HCT116 (cell line): ENCODE results near the gene PPM1E. TPM values are rescaled to one million over a fixed set of nuclear protein-coding genes. Genes with fewer than 3 reads are reported as not detected.

Source experiments
- ATAC-seq: fragments of 200-7000 bp; cut with Tn5 transposase; 2 replicates; pipeline ENCODE4 v1.9.1; 2020; ENCODE audit warnings: mild to moderate bottlenecking, moderate library complexity
- BruUV-seq: library from RNA; stranded (reverse); fragments of 400-500 nt; replicated peaks from 2 replicates; lab custom pipeline; 2021; lab: Mats Ljungman, UMichigan
- CTCF ChIA-PET: fragments of 300-600 bp; sonication (Branson Sonifier 250); formaldehyde crosslinking; loops from one replicate; lab custom pipeline; 2021; ENCODE audit warnings: antibody characterized with exemption; lab: Charles Lee
- POLR2A ChIA-PET: fragments of 300-600, 350-600 bp; sonication (Branson Sonifier 250); formaldehyde crosslinking; loops from one replicate; lab custom pipeline; 2021; ENCODE audit warnings: antibody characterized with exemption; lab: Charles Lee
- RAD21 ChIA-PET, 2 experiments: fragments of 300-600 bp; sonication (Branson Sonifier 250); formaldehyde crosslinking; loops; one replicate each; lab custom pipeline; 2023; ENCODE audit warnings: low total read pairs in 2 of 2; ENCODE audit not compliant: uncharacterized antibody in 2 of 2, unreplicated experiment in 2 of 2, low non-redundant PET in 1 of 2; lab: Charles Lee
- DNase-seq: peaks from one replicate; pipeline ENCODE4 v3.0.0-alpha.2; 2010; ENCODE audit warnings: low read depth, low spot score
- H2AFZ ChIP-seq: fragments of 200-600 bp; shearing (Covaris generic), sonication (generic); 2 replicates; pipeline ENCODE4 v1.6.1; 2017; ENCODE audit warnings: low read depth, mixed run types, mixed read lengths, antibody characterized with exemption, low read length; ENCODE audit not compliant: poor library complexity, severe bottlenecking
- H3K27ac ChIP-seq: 2 replicates; pipeline ENCODE4 v1.5.1; 2012; ENCODE audit warnings: low read depth, low read length
- H3K27me3 ChIP-seq: fragments of 200-600 bp; sonication (generic); 2 replicates; pipeline ENCODE4 v1.6.1; 2016; ENCODE audit warnings: mixed run types, low read length, mixed read lengths; ENCODE audit not compliant: insufficient read depth
- H3K36me3 ChIP-seq, 2 experiments: fragments of 200-500 bp in 1 of 2; fragments of 200-600 bp in 1 of 2; sonication (Bioruptor generic) in 1 of 2; sonication (generic) in 1 of 2; 2 replicates each; pipeline versions ENCODE4 v1.5.1 to v1.6.1; 2014 to 2016; ENCODE audit warnings: low read length in 2 of 2, inconsistent platforms in 1 of 2, mixed read lengths in 1 of 2, mixed run types in 1 of 2; ENCODE audit not compliant: insufficient read depth in 2 of 2, control insufficient read depth in 1 of 2
- H3K4me1 ChIP-seq, 2 experiments: fragments of 200-600 bp in 1 of 2; sonication (generic) in 1 of 2; 2 replicates each; pipeline versions ENCODE4 v1.5.1 to v1.6.1; 2012 to 2017; ENCODE audit warnings: low read length in 2 of 2, inconsistent platforms in 1 of 2, mild to moderate bottlenecking in 1 of 2, mixed read lengths in 1 of 2, mixed run types in 1 of 2, moderate library complexity in 1 of 2; ENCODE audit not compliant: insufficient read depth in 2 of 2, control insufficient read depth in 1 of 2
- H3K4me2 ChIP-seq: fragments of 200-600 bp; sonication (generic); 2 replicates; pipeline ENCODE4 v1.6.1; 2017; ENCODE audit warnings: mixed run types, low read length, mixed read lengths
- H3K4me3 ChIP-seq, 2 experiments: fragments of 200-600 bp in 1 of 2; sonication (generic) in 1 of 2; replicated peaks in 1 of 2; 2 replicates each; pipeline ENCODE4 v1.5.1; 2011 to 2016; ENCODE audit warnings: low read length in 2 of 2, control low read depth in 1 of 2, low read depth in 1 of 2, mild to moderate bottlenecking in 1 of 2, mixed read lengths in 1 of 2, mixed run types in 1 of 2
- H3K79me2 ChIP-seq: fragments of 200-600 bp; sonication (generic); 2 replicates; pipeline ENCODE4 v1.6.1; 2017; ENCODE audit warnings: mild to moderate bottlenecking, mixed run types, low read length, moderate library complexity, mixed read lengths; ENCODE audit not compliant: insufficient read depth
- H3K9ac ChIP-seq: fragments of 200-600 bp; sonication (generic); 2 replicates; pipeline ENCODE4 v1.6.1; 2016; ENCODE audit warnings: low read length, mixed read lengths
- H3K9me2 ChIP-seq: fragments of 200-600 bp; sonication (generic), shearing (Covaris generic); 2 replicates; pipeline ENCODE4 v1.6.1; 2017; ENCODE audit warnings: mixed run types, mild to moderate bottlenecking, moderate library complexity; ENCODE audit not compliant: insufficient read depth
- H3K9me3 ChIP-seq, 2 experiments: fragments of 200-500 bp in 1 of 2; fragments of 200-600 bp in 1 of 2; sonication (Bioruptor generic) in 1 of 2; sonication (generic) in 1 of 2; 2 replicates each; pipeline ENCODE4 v1.6.1; 2014 to 2017; ENCODE audit warnings: low read length in 2 of 2, mixed read lengths in 2 of 2, inconsistent platforms in 1 of 2, low read depth in 1 of 2, mild to moderate bottlenecking in 1 of 2, mixed run types in 1 of 2, moderate library complexity in 1 of 2; ENCODE audit not compliant: control insufficient read depth in 1 of 2, insufficient read depth in 1 of 2
- H4K20me1 ChIP-seq: fragments of 200-600 bp; sonication (generic), shearing (Covaris generic); 2 replicates; pipeline ENCODE4 v1.6.1; 2017; ENCODE audit warnings: mixed run types, mild to moderate bottlenecking, moderate library complexity; ENCODE audit not compliant: insufficient read depth
- CBX3 ChIP-seq: IDR thresholded peaks from 2 replicates; pipeline ENCODE4 v1.6.1; 2012; ENCODE audit warnings: low read depth
- CEBPB ChIP-seq: IDR thresholded peaks from 2 replicates; pipeline ENCODE4 v1.6.1; 2012; ENCODE audit warnings: low read depth
- EGR1 ChIP-seq: IDR thresholded peaks from 2 replicates; pipeline ENCODE4 v1.6.1; 2012; ENCODE audit warnings: low read depth
- ELF1 ChIP-seq: IDR thresholded peaks from 2 replicates; pipeline ENCODE4 v1.6.1; 2012; ENCODE audit warnings: low read depth, borderline replicate concordance
- EZH2 ChIP-seq: fragments of 200-600 bp; sonication (generic); IDR thresholded peaks from 2 replicates; pipeline ENCODE4 v1.6.1; 2017; ENCODE audit warnings: antibody characterized with exemption, mixed run types
- EZH2phosphoT487 ChIP-seq: fragments of 200-600 bp; IDR thresholded peaks from 2 replicates; pipeline ENCODE4 v1.6.1; 2018; ENCODE audit warnings: antibody characterized with exemption, borderline replicate concordance
- JUND ChIP-seq: IDR thresholded peaks from 2 replicates; pipeline ENCODE4 v1.6.1; 2012
- POLR2A ChIP-seq: IDR thresholded peaks from 2 replicates; pipeline ENCODE4 v1.7.0; 2011; ENCODE audit warnings: borderline replicate concordance; ENCODE audit not compliant: insufficient read depth, insufficient read length; ENCODE audit errors: extremely low read depth
- YY1 ChIP-seq: IDR thresholded peaks from 2 replicates; pipeline ENCODE4 v1.6.1; 2011; ENCODE audit warnings: low read length, low read depth, moderate library complexity, mild to moderate bottlenecking; ENCODE audit not compliant: insufficient replicate concordance; ENCODE audit errors: extremely low read depth
- ZFX ChIP-seq: fragments of 450-650 bp; IDR thresholded peaks from 2 replicates; pipeline ENCODE4 v1.6.1; 2017
- intact Hi-C: fragments of 100-400 bp; cut with micrococcal nuclease; formaldehyde crosslinking; loops from 2 replicates; pipeline ENCODE4 v1.10.0; 2022
- total RNA-seq: library from RNA; stranded (reverse); gene quantifications from one replicate; pipeline ENCODE4 v1.2.1, GENCODE V29; 2021; ENCODE audit not compliant: unreplicated experiment
- TF ChIP-seq, protein P1 (sequence below): IDR thresholded peaks from 2 replicates; pipeline ENCODE4 v1.6.1; 2011; ENCODE audit warnings: mild to moderate bottlenecking, low read length, moderate library complexity; ENCODE audit not compliant: insufficient replicate concordance; ENCODE audit errors: extremely low read depth
- TF ChIP-seq, protein P2 (sequence below): IDR thresholded peaks from 2 replicates; pipeline ENCODE4 v1.6.1; 2012; ENCODE audit warnings: low read depth

Gene PPM1E
- total RNA-seq, 1 experiment from 2014 or later: 0.02 TPM

DNA sequence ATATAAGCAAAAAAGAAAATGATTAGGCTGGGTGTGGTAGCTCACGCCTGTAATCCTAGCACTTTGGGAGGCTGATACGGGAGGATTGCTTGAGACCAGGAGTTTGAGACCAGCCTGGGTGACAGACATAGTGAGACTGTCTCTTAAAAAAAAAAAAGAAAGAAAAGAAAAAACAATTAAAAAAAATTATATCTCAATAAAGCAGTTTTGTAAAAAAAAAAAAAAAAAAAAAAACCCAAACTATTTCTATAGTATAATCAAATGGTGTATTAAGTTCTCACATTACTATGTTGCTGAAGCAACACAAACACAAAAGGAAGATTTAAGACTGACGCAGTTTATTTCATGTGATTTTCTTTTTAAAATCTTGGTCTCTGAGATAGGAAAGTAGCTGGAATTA, 210.6 kb downstream of the PPM1E start:
- Histone ChIP-seq H3K4me1 (no peaks in the 10 kb centered on the region), H3K9ac (no peak overlapping the region), H3K9me3 (no peaks in the 10 kb centered on the region), H3K4me3 (no peak overlapping the region), H3K27ac (no peak overlapping the region), H3K79me2 (no peaks in the 10 kb centered on the region), H3K9me2 (no peaks in the 10 kb centered on the region), H3K27me3 (no peaks in the 10 kb centered on the region), H4K20me1 (no peaks in the 10 kb centered on the region), H2AFZ (no peak overlapping the region), H3K4me2 (no peak overlapping the region), H3K36me3 (no peaks in the 10 kb centered on the region)
- ChIA-PET CTCF (interaction anchor here (1.2 kb wide), 1 partner anchor 255 kb away, joined by 3 read pairs; no protein-coding TSS in a partner anchor), RAD21 (no interaction called here), POLR2A (interaction anchor here (0.7 kb wide), 1 partner anchor 10 kb away, joined by 4 read pairs; no protein-coding TSS in a partner anchor)
- TF ChIP-seq, protein P1, sequence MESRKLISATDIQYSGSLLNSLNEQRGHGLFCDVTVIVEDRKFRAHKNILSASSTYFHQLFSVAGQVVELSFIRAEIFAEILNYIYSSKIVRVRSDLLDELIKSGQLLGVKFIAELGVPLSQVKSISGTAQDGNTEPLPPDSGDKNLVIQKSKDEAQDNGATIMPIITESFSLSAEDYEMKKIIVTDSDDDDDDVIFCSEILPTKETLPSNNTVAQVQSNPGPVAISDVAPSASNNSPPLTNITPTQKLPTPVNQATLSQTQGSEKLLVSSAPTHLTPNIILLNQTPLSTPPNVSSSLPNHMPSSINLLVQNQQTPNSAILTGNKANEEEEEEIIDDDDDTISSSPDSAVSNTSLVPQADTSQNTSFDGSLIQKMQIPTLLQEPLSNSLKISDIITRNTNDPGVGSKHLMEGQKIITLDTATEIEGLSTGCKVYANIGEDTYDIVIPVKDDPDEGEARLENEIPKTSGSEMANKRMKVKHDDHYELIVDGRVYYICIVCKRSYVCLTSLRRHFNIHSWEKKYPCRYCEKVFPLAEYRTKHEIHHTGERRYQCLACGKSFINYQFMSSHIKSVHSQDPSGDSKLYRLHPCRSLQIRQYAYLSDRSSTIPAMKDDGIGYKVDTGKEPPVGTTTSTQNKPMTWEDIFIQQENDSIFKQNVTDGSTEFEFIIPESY: no peak
- TF ChIP-seq YY1 (no peak), JUND (no peak), EGR1 (no peak), EZH2phosphoT487 (no peak), ELF1 (no peak), CEBPB (no peak), CBX3 (no peak), POLR2A (no peak), ZFX (no peak), EZH2 (no peak)
- TF ChIP-seq, protein P2, sequence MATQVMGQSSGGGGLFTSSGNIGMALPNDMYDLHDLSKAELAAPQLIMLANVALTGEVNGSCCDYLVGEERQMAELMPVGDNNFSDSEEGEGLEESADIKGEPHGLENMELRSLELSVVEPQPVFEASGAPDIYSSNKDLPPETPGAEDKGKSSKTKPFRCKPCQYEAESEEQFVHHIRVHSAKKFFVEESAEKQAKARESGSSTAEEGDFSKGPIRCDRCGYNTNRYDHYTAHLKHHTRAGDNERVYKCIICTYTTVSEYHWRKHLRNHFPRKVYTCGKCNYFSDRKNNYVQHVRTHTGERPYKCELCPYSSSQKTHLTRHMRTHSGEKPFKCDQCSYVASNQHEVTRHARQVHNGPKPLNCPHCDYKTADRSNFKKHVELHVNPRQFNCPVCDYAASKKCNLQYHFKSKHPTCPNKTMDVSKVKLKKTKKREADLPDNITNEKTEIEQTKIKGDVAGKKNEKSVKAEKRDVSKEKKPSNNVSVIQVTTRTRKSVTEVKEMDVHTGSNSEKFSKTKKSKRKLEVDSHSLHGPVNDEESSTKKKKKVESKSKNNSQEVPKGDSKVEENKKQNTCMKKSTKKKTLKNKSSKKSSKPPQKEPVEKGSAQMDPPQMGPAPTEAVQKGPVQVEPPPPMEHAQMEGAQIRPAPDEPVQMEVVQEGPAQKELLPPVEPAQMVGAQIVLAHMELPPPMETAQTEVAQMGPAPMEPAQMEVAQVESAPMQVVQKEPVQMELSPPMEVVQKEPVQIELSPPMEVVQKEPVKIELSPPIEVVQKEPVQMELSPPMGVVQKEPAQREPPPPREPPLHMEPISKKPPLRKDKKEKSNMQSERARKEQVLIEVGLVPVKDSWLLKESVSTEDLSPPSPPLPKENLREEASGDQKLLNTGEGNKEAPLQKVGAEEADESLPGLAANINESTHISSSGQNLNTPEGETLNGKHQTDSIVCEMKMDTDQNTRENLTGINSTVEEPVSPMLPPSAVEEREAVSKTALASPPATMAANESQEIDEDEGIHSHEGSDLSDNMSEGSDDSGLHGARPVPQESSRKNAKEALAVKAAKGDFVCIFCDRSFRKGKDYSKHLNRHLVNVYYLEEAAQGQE: no peak
- BruUV-seq: no TSS peak
- intact Hi-C loops: no loop called here
- DNase-seq (no peak), ATAC-seq (no peak)
